Measurements from ENCODE around the gene KIRREL1.

The KIRREL1 gene

DNA sequence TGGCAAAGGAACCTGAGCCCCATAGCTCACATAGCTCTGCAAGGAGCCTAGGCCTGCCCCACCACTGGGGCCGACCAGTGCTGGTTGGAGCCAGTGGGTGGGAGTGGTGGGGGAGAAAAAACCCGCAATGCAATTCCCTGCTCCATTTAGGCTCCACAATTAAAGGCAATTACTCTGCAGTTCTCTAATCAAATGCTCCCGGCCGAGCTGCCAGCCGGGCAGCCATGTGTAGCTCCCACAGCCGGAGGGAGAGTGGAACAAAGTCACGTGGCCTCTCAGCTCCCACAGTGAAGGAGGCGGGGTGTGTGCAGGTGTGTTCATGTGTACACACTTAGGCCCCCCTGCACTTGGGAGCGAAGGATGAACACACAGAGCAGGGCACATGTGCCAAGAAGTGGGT, 81.6 kb downstream of the KIRREL1 start:
- TF ChIP-seq, protein P1, sequence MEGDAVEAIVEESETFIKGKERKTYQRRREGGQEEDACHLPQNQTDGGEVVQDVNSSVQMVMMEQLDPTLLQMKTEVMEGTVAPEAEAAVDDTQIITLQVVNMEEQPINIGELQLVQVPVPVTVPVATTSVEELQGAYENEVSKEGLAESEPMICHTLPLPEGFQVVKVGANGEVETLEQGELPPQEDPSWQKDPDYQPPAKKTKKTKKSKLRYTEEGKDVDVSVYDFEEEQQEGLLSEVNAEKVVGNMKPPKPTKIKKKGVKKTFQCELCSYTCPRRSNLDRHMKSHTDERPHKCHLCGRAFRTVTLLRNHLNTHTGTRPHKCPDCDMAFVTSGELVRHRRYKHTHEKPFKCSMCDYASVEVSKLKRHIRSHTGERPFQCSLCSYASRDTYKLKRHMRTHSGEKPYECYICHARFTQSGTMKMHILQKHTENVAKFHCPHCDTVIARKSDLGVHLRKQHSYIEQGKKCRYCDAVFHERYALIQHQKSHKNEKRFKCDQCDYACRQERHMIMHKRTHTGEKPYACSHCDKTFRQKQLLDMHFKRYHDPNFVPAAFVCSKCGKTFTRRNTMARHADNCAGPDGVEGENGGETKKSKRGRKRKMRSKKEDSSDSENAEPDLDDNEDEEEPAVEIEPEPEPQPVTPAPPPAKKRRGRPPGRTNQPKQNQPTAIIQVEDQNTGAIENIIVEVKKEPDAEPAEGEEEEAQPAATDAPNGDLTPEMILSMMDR (IDR thresholded peaks at IDR 0.05; ENCODE audit: insufficient read depth, low read depth, low read length, missing control alignments), result no peak
- H3K4me3 ChIP-seq (ENCODE audit: low read depth, low read length), result no peak overlapping the region
- DNase-seq (ENCODE audit: low read depth), result no peak

DNA sequence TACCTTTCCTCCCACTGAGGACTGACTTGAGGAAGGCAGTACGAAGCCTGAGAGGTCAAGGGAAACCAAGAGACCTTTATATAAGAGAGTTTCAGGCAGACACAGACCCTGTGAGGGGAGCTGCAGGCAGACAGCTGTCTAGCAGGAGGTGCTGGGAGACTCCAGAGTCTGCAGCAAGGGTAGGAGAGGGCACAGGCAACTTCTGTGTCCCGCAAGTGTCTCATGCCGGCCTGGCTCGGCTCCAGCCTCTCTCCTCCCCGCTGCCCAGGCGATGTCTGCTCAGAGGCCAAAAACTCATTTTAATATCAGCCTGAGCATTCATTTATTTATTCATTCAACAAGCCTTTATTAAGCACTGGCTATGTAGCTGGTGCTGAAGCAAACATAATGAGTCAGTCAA, 83.0 kb downstream of the KIRREL1 start:
- TF ChIP-seq, protein P1 (IDR thresholded peaks at IDR 0.05; ENCODE audit: insufficient read depth, low read depth, low read length, missing control alignments), result no peak
- no peak overlapping the region for H3K4me3 ChIP-seq (ENCODE audit: low read depth, low read length)
- DNase-seq (ENCODE audit: low read depth), result no peak

DNA sequence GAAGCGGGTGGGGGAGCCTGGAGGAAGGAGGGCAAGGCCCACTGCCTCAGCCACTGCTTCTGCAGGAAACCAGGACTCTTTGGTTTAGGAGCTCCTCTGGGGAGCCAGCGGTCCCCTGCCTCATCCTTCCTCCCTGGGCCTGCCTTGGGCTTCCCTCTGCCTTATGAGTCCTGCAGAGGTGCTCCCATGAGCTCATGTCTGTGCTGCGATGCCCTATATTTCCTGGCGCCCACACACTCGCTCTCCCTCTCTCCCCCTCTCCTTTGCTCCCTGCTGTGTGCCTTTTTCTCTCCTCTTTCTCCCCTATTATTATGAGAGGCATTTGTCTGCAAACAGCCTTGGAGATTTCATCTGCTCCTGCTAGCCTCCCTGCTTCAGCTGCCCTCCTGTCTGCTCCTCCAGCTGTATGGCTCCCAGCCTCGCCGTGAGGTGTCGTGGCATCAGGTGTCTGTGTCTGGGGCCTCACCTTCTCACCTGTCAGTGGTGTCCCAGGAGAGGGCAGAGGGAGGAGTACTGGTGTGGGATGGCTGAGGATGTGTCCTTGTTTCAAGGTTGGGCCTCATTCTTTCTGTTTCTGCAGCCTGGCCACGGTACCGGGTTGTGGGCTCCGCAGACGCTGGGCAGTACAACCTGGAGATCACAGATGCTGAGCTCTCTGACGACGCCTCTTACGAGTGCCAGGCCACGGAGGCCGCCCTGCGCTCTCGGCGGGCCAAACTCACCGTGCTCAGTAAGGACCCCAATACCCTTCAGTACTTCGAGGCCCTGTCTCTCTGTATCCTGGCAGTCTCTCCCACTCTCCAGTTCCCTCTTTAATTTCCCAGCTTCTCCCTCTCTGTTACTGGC, 84.2 kb downstream of the KIRREL1 start:
- TF ChIP-seq, protein P1 (IDR thresholded peaks at IDR 0.05; ENCODE audit: insufficient read depth, low read depth, low read length, missing control alignments), result no peak
- DNase-seq (ENCODE audit: low read depth), result no peak
- no peak overlapping the region for H3K4me3 ChIP-seq (ENCODE audit: low read depth, low read length)

DNA sequence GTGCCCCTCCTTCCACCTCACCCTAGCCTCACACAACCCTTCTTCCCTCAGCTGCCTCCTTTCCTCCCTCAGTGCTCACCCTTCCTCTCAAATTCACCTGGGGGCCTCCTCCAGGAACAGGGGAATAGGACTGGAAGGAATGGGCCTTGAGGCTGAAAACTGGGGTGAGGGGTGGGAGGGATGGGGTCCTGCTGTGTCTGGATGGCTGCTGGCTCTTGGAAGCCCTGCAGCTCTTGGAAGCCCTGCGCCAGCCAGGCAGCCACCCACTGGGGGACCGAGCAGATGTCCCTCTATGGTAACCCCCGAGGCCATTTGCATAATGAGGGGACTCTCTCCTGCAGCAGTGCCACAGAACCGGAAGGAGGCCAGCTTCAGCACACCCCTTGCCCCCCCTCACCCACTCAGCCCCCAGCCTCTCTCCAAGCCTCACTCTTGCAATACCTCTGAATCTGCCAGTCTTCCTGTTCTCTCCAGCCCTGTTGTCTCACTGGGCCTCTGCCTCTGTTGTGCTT, 85.2 kb downstream of the KIRREL1 start:
- TF ChIP-seq, protein P1 (IDR thresholded peaks at IDR 0.05; ENCODE audit: insufficient read depth, low read depth, low read length, missing control alignments), result no peak
- no peak for DNase-seq (ENCODE audit: low read depth)
- no peak overlapping the region for H3K4me3 ChIP-seq (ENCODE audit: low read depth, low read length)

DNA sequence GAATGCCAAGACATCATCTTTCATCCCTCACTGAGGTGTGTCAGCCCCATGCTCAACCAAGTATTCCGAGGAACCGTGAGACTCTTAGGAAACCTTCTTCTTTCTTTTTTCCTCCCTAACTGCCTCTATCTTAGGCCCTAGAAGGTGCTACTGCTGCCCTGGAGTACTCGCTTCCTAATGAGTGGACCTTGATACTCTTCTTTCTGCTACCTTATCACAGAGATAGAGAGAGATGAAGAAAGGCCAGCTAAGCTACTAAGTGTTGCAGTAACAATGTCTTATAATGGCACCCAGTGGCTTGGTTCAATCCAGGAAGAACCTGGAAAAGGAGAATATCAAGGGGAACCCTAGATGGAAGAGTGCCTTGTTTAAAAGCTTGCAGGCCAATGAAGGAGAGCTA, 86.6 kb downstream of the KIRREL1 start:
- no peak for DNase-seq (ENCODE audit: low read depth)
- TF ChIP-seq, protein P1 (IDR thresholded peaks at IDR 0.05; ENCODE audit: insufficient read depth, low read depth, low read length, missing control alignments), result no peak
- no peak overlapping the region for H3K4me3 ChIP-seq (ENCODE audit: low read depth, low read length)

DNA sequence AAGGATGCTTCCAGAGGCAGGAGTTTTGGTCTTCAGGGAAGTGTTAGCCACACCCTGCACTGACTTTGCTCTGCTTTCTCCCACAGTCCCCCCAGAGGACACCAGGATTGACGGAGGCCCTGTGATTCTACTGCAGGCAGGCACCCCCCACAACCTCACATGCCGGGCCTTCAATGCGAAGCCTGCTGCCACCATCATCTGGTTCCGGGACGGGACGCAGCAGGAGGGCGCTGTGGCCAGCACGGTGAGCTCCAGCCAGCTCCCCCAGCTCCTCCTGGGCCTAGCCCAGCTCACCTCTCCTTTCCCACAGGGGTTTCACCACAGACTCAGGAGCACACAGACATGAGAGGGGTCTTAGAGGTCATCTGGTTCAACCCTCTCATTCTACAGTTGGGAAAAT, 90.9 kb downstream of the KIRREL1 start:
- H3K4me3 ChIP-seq (ENCODE audit: low read depth, low read length), result no peak overlapping the region
- DNase-seq (ENCODE audit: low read depth), result no peak
- TF ChIP-seq, protein P1 (IDR thresholded peaks at IDR 0.05; ENCODE audit: insufficient read depth, low read depth, low read length, missing control alignments), result no peak

Measured in GM12865 (cell line).